ENCODE data around the gene SHC4.

Gene SHC4

DNA sequence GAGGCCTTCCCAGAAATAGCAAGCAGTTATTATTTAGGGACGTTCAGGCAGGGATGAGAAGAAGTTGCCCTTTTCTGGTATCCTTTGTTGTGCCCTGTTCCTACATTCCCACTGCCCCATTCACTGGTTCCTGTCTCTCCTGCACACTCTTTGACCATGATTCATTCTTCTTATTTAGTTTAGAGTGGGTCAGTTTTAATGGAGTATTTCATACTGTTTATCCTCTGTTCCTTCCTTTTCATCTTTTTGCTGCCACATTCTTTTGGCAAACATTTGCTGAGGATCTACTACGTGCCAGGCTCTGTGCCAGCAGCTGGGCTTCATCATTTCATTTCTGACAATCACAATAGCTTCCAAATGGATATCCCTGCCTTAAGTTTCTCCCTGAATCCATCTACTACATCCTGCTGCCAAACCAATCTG lies 97.6 kb downstream of the SHC4 start:
- TF ChIP-seq CTCF (conservative IDR thresholded peaks at IDR 0.05; ENCODE audit: low read depth): no peak
- H3K27ac ChIP-seq: no peak overlapping the region
- no peak for DNase-seq (ENCODE audit: low spot score)
- POLR2A ChIA-PET (ENCODE audit: low non-redundant PET): no interaction called here
- CTCF ChIA-PET: no interaction called here

- H3K27ac ChIP-seq: no peak overlapping the region
- DNase-seq (ENCODE audit: low spot score): no peak
- no peak for TF ChIP-seq CTCF (conservative IDR thresholded peaks at IDR 0.05; ENCODE audit: low read depth)
- POLR2A ChIA-PET (ENCODE audit: low non-redundant PET): no interaction called here
- CTCF ChIA-PET: interaction anchor here (0.7 to 0.8 kb wide), 2 partner anchors 309 to 1280 kb away, joined by 3 read pairs; no protein-coding TSS in a partner anchor
These were observed 98.2 kb downstream of the SHC4 start for GRCh38 chr15:48865370-48866079.

DNA sequence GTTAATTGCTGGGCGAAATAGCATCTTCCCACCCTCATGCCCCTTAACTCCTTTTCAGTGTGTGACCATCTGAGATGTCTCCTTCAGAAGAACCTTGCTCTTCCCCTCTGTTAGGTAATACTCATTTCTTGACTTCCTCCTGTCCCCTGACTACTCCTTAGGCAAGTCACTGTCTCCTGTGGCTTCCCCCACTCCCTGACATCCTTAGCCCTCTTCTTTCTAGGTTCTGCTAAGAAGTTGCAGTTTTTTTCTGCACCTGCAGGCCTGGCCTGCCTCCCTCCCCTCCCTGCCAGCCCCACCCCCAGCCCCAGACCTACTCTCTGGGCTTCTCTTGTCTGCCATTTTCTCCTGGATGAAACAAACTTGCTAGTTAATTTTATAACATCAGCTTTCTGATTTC lies 101.0 kb downstream of the SHC4 start:
- DNase-seq (ENCODE audit: low spot score): no peak
- no peak for TF ChIP-seq CTCF (conservative IDR thresholded peaks at IDR 0.05; ENCODE audit: low read depth)
- H3K27ac ChIP-seq: no peak overlapping the region
- POLR2A ChIA-PET (ENCODE audit: low non-redundant PET): no interaction called here
- CTCF ChIA-PET: interaction anchor here (0.6 to 2.4 kb wide), 3 partner anchors 35 to 1282 kb away, joined by 3 to 37 read pairs (median 3); partner anchors contain the start of gene SHC4

- DNase-seq (ENCODE audit: low spot score): peak; percentile 62
- ChIA-PET POLR2A (ENCODE audit: low non-redundant PET) (interaction anchor here (0.7 kb wide), 1 partner anchor 284 kb away, joined by 5 read pairs; no protein-coding TSS in a partner anchor), CTCF (interaction anchor here (0.5 to 2.4 kb wide), 25 partner anchors 15 to 1407 kb away, joined by 3 to 37 read pairs (median 4); partner anchors contain the start of genes COPS2, EID1 and SHC4)
- peak; percentile 96 for TF ChIP-seq CTCF (conservative IDR thresholded peaks at IDR 0.05; ENCODE audit: low read depth)
- no peak overlapping the region for H3K27ac ChIP-seq
These were observed 101.8 kb downstream of the SHC4 start for GRCh38 chr15:48861813-48862431.

DNA sequence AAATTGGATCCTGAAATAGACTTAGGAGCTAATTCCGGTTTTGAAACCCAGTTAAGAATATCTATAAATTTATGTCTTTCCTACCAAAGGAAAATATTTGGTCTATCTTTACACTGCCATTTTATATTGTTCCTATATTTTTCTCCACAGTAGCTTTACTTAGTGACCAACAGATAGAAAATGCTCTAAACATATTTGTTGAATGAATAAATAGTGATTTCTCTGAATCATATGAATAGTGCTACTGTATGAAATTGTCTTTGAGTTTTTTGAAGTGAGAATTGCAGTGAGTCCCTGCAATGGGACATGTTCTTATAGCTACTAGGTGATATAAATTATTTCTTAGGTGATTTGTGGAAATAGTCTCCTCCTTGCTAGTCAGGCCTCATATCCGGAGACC lies 104.3 kb downstream of the SHC4 start:
- no peak overlapping the region for H3K27ac ChIP-seq
- TF ChIP-seq CTCF (conservative IDR thresholded peaks at IDR 0.05; ENCODE audit: low read depth): no peak
- ChIA-PET CTCF (interaction anchor here (0.6 kb wide), 1 partner anchor 564 kb away, joined by 3 read pairs; no protein-coding TSS in a partner anchor), POLR2A (ENCODE audit: low non-redundant PET) (no interaction called here)
- DNase-seq (ENCODE audit: low spot score): no peak

DNA sequence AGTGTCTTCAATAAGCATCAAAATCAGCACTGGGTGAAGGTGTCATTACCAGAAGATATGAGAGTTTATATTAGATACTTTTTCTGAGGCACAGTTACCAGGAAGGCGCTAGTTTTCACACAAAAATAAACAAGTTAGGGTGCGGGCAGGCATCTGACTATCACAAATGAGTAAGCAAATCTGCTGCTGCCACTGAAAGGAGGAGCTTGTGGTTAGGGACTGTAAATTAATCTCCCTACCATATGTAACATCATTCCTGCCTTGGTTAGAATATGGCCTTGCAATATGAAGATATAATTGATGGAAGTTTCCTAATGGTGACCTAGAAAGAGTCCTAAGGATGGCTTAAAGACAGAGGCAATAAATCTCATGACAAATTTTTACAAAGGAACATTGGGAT lies 105.3 kb downstream of the SHC4 start:
- ChIA-PET CTCF (interaction anchor here (0.6 to 1.5 kb wide), 5 partner anchors 12 to 1287 kb away, joined by 3 to 5 read pairs (median 3); no protein-coding TSS in a partner anchor), POLR2A (ENCODE audit: low non-redundant PET) (no interaction called here)
- no peak overlapping the region for H3K27ac ChIP-seq
- no peak for TF ChIP-seq CTCF (conservative IDR thresholded peaks at IDR 0.05; ENCODE audit: low read depth)
- no peak for DNase-seq (ENCODE audit: low spot score)
